Astrocyte (in vitro differentiated cells and primary cell): Measurements from ENCODE around the gene SERHL2. TPM values are rescaled to one million over a fixed set of nuclear protein-coding genes. Genes with fewer than 3 reads are reported as not detected.
A peak's percentile ranks its signal among the peaks of the same experiment; 100 is the strongest.
"Not testable (repeated sequence)": the region's sequence is repeated elsewhere in the genome, so short reads cannot be mapped to it uniquely, and the experiment has no call there.

Experiments used
- DNase-seq: peaks from one replicate; pipeline ENCODE4 v3.0.0-alpha.2; 2010; ENCODE audit warnings: low read depth
- FAIRE-seq: peaks from 2 replicates; lab custom pipeline; 2011; peaks lifted over from hg19 to GRCh38; lab: Jason Lieb, UNC
- H2AFZ ChIP-seq: 2 replicates; pipeline ENCODE4 v1.6.0; 2012; ENCODE audit warnings: low read depth, low read length, inconsistent platforms
- H3K27ac ChIP-seq: 2 replicates; pipeline ENCODE4 v1.5.1; 2011; ENCODE audit warnings: low read depth, low read length, inconsistent platforms
- H3K27me3 ChIP-seq: 2 replicates; pipeline ENCODE4 v1.6.0; 2011; ENCODE audit warnings: low read length, inconsistent platforms; ENCODE audit not compliant: insufficient read depth
- H3K36me3 ChIP-seq: 2 replicates; pipeline ENCODE4 v1.5.1; 2011; ENCODE audit warnings: low read length, inconsistent platforms; ENCODE audit not compliant: insufficient read depth
- H3K4me1 ChIP-seq: 2 replicates; pipeline ENCODE4 v1.5.1; 2011; ENCODE audit warnings: low read length, inconsistent platforms; ENCODE audit not compliant: insufficient read depth
- H3K4me2 ChIP-seq: 2 replicates; pipeline ENCODE4 v1.6.0; 2012; ENCODE audit warnings: low read length, inconsistent platforms
- H3K4me3 ChIP-seq: 2 replicates; pipeline ENCODE4 v1.5.1; 2011; ENCODE audit warnings: low read depth, mild to moderate bottlenecking, low read length, inconsistent platforms; ENCODE audit not compliant: insufficient read depth
- H3K79me2 ChIP-seq: 2 replicates; pipeline ENCODE4 v1.6.0; 2012; ENCODE audit warnings: mild to moderate bottlenecking, low read length, inconsistent platforms; ENCODE audit not compliant: insufficient read depth
- H3K9ac ChIP-seq: 2 replicates; pipeline ENCODE4 v1.6.0; 2012; ENCODE audit warnings: mild to moderate bottlenecking, low read length, inconsistent platforms
- H3K9me3 ChIP-seq: 2 replicates; pipeline ENCODE4 v1.5.1; 2012; ENCODE audit warnings: low read depth, mild to moderate bottlenecking, low read length, inconsistent platforms; ENCODE audit not compliant: insufficient read depth
- H4K20me1 ChIP-seq: 2 replicates; pipeline ENCODE4 v1.6.0; 2012; ENCODE audit warnings: low read length, inconsistent platforms; ENCODE audit not compliant: insufficient read depth
- H3K27ac Mint-ChIP-seq: one replicate; pipeline ENCODE4 v1.8.0; 2021; ENCODE audit warnings: mild to moderate bottlenecking, mixed read lengths; ENCODE audit not compliant: unreplicated experiment
- H3K27me3 Mint-ChIP-seq: one replicate; pipeline ENCODE4 v1.8.0; 2021; ENCODE audit warnings: low read depth, mixed read lengths; ENCODE audit not compliant: unreplicated experiment
- H3K36me3 Mint-ChIP-seq: one replicate; pipeline ENCODE4 v1.8.0; 2021; ENCODE audit warnings: low read depth, mixed read lengths; ENCODE audit not compliant: unreplicated experiment
- H3K4me1 Mint-ChIP-seq: one replicate; pipeline ENCODE4 v1.8.0; 2021; ENCODE audit warnings: low read depth, mixed read lengths; ENCODE audit not compliant: unreplicated experiment
- H3K4me3 Mint-ChIP-seq: one replicate; pipeline ENCODE4 v1.8.0; 2021; ENCODE audit warnings: mild to moderate bottlenecking, moderate library complexity, mixed read lengths; ENCODE audit not compliant: unreplicated experiment
- H3K9me3 Mint-ChIP-seq: one replicate; pipeline ENCODE4 v1.8.0; 2021; ENCODE audit warnings: mild to moderate bottlenecking, mixed read lengths; ENCODE audit not compliant: unreplicated experiment
- EZH2 ChIP-seq: IDR thresholded peaks from 2 replicates; pipeline ENCODE4 v1.6.1; 2012; ENCODE audit warnings: mild to moderate bottlenecking, low read length, inconsistent platforms; ENCODE audit not compliant: insufficient read depth
- total RNA-seq: library from RNA; stranded (reverse); gene quantifications from 2 replicates; pipeline ENCODE4 v1.2.1, GENCODE V29; 2021
- TF ChIP-seq, protein P1 (sequence below): IDR thresholded peaks from 2 replicates; pipeline ENCODE4 v1.5.1; 2011; ENCODE audit warnings: low read depth, mild to moderate bottlenecking, inconsistent platforms, low read length, moderate library complexity; ENCODE audit not compliant: insufficient read depth

SERHL2 gene
- total RNA-seq, 1 donor from 2014 or later = 1.2 TPM

DNA sequence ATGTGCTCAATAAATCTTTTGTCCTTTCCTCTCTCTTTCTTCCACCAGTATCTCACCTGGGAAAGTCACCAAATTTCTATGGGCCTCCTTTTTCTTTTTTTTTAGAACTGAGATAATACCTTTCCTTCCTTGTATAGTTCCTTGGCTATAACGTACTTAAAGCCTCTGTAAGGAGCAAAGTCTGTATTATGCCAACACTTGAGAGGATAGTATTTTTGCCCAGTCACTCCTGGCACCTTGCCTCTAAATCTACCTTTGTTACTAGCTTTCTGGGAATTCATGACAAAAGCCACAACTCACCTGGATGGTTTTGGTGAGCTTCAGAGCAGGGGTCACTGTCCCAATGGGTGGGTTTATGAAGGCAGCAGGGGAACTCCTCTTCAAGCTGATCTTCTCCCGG is 48.7 kb downstream of the SERHL2 start:
- no peak overlapping the region for H2AFZ ChIP-seq
- Mint-ChIP-seq H3K27me3 (no peaks in the 10 kb centered on the region), H3K36me3 (peaks cover 26% of the 10 kb centered on the region), H3K9me3 (no peaks in the 10 kb centered on the region), H3K4me3 (no peak overlapping the region), H3K27ac (no peak overlapping the region), H3K4me1 (peaks cover 6% of the 10 kb centered on the region)
- no peaks in the 10 kb centered on the region for H3K9me3 ChIP-seq
- peaks cover 33% of the 10 kb centered on the region for H3K36me3 ChIP-seq
- FAIRE-seq (no peak), DNase-seq (no peak)
- H3K79me2 ChIP-seq = peaks cover 82% of the 10 kb centered on the region
- TF ChIP-seq EZH2 = no peak
- TF ChIP-seq, protein P1, sequence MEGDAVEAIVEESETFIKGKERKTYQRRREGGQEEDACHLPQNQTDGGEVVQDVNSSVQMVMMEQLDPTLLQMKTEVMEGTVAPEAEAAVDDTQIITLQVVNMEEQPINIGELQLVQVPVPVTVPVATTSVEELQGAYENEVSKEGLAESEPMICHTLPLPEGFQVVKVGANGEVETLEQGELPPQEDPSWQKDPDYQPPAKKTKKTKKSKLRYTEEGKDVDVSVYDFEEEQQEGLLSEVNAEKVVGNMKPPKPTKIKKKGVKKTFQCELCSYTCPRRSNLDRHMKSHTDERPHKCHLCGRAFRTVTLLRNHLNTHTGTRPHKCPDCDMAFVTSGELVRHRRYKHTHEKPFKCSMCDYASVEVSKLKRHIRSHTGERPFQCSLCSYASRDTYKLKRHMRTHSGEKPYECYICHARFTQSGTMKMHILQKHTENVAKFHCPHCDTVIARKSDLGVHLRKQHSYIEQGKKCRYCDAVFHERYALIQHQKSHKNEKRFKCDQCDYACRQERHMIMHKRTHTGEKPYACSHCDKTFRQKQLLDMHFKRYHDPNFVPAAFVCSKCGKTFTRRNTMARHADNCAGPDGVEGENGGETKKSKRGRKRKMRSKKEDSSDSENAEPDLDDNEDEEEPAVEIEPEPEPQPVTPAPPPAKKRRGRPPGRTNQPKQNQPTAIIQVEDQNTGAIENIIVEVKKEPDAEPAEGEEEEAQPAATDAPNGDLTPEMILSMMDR = no peak
- peaks cover 70% of the 10 kb centered on the region for H4K20me1 ChIP-seq
- H3K4me1 ChIP-seq = peaks cover 9% of the 10 kb centered on the region
- H3K27ac ChIP-seq = no peak overlapping the region
- H3K4me2 ChIP-seq = no peak overlapping the region
- no peak overlapping the region for H3K9ac ChIP-seq
- no peaks in the 10 kb centered on the region for H3K27me3 ChIP-seq
- no peak overlapping the region for H3K4me3 ChIP-seq

DNA sequence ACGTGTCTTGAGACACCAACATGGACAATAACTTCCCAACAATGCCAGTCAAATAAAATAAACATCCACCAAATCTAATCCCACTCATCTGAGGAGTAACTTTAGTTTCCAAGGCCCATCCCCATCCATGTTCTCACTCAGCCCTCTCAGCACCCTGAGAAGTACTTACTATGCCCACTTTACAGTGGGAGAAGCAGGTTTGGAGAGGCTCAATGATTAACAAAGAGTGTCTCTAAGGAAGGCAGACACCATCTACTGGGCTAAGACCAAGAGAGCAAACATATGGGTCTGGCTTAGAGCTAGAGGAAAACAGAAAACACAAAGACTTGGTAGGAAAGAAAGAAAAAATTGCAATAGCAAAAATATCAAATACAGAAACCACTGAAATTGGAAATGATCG is 49.7 kb downstream of the SERHL2 start:
- Mint-ChIP-seq H3K27me3 (no peaks in the 10 kb centered on the region), H3K4me1 (peaks cover 12% of the 10 kb centered on the region), H3K27ac (no peak overlapping the region), H3K9me3 (no peaks in the 10 kb centered on the region), H3K4me3 (no peak overlapping the region), H3K36me3 (peaks cover 29% of the 10 kb centered on the region)
- no peak overlapping the region for H3K9ac ChIP-seq
- peaks cover 86% of the 10 kb centered on the region for H3K79me2 ChIP-seq
- FAIRE-seq (no peak), DNase-seq (no peak)
- H3K4me2 ChIP-seq = no peak overlapping the region
- H3K4me3 ChIP-seq = no peak overlapping the region
- peaks cover 15% of the 10 kb centered on the region for H3K4me1 ChIP-seq
- H3K27me3 ChIP-seq = no peaks in the 10 kb centered on the region
- H4K20me1 ChIP-seq = peaks cover 73% of the 10 kb centered on the region
- H3K36me3 ChIP-seq = peaks cover 33% of the 10 kb centered on the region
- no peak overlapping the region for H3K27ac ChIP-seq
- H3K9me3 ChIP-seq = no peaks in the 10 kb centered on the region
- no peak overlapping the region for H2AFZ ChIP-seq
- no peak for TF ChIP-seq EZH2
- TF ChIP-seq, protein P1 = no peak

DNA sequence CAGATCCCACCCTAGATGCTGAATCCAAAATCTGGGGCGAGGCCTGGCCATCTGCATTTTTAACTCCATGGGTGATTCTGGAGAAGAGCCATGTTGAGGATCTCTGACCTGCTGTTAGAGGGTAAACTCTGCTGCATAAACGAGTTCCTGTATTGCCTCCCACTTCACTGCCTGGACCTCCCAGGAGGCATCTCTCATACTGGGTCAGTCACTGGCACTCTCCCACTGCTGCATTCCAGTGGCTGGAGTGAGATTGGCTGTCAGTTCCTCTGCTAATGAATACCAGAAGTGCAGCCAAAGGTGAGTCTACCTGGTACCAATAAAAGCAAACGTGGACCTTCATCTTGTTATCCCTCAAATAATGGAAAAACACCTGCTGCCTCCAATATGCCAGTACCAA is 50.6 kb downstream of the SERHL2 start:
- peak; percentile 44 for DNase-seq
- H3K36me3 ChIP-seq = peaks cover 26% of the 10 kb centered on the region

DNA sequence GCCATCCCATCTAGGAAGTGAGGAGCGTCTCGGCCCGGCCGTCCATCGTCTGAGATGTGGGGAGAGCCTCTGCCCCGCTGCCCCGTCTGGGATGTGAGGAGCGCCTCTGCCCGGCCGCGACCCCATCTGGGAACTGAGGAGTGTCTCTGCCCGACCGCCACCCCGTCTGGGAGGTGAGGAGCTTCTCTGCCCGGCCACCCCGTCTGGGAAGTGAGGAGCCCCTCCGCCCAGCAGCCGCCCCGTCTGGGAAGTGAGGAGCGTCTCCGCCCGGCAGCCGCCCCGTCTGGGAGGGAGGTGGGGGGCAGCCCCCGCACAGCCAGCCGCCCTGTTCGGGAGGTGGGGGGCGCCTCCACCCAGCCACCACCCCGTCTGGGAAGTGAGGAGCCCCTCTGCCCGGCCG is 53.9 kb downstream of the SERHL2 start:
- Histone ChIP-seq H3K79me2 (peaks cover 93% of the 10 kb centered on the region), H3K4me1 (peaks cover 43% of the 10 kb centered on the region), H4K20me1 (peaks cover 87% of the 10 kb centered on the region), H3K36me3 (peaks cover 14% of the 10 kb centered on the region)
- not testable (repeated sequence) for H3K27ac ChIP-seq, H3K27me3 Mint-ChIP-seq, H3K9ac ChIP-seq, FAIRE-seq, H3K9me3 ChIP-seq, H2AFZ ChIP-seq, DNase-seq, H3K9me3 Mint-ChIP-seq, H3K4me3 Mint-ChIP-seq, H3K4me3 ChIP-seq, H3K4me2 ChIP-seq, H3K27me3 ChIP-seq
- Mint-ChIP-seq H3K36me3 (peaks cover 13% of the 10 kb centered on the region), H3K4me1 (peaks cover 40% of the 10 kb centered on the region), H3K27ac (peak overlapping the region; percentile 12)

More for the DNA sequence above, 50.6 kb downstream of the SERHL2 start:
- H3K4me1 Mint-ChIP-seq = peaks cover 22% of the 10 kb centered on the region
- H3K9me3 ChIP-seq = no peaks in the 10 kb centered on the region
- H3K9ac ChIP-seq = no peak overlapping the region
- no peak overlapping the region for H2AFZ ChIP-seq
- H3K27me3 ChIP-seq = no peaks in the 10 kb centered on the region
- H3K27ac Mint-ChIP-seq = peak overlapping the region; percentile 19
- H3K9me3 Mint-ChIP-seq = no peaks in the 10 kb centered on the region
- FAIRE-seq = no peak
- TF ChIP-seq, protein P1 = no peak
- no peak for TF ChIP-seq EZH2
- peaks cover 23% of the 10 kb centered on the region for H3K36me3 Mint-ChIP-seq
- H3K79me2 ChIP-seq = peaks cover 86% of the 10 kb centered on the region
- H3K4me1 ChIP-seq = peaks cover 23% of the 10 kb centered on the region
- no peak overlapping the region for H3K4me3 Mint-ChIP-seq
- no peak overlapping the region for H3K27ac ChIP-seq
- peaks cover 74% of the 10 kb centered on the region for H4K20me1 ChIP-seq
- H3K4me3 ChIP-seq = no peak overlapping the region
- H3K4me2 ChIP-seq = peak overlapping the region; percentile 15
- H3K27me3 Mint-ChIP-seq = no peaks in the 10 kb centered on the region
